Activated T-cell treated with anti-CD3 and anti-CD28 coated beads, Interleukin-2, amount 50 U/mL, for 24 hours (primary cell): Measurements from ENCODE around the gene QRICH2.
"Not testable (repeated sequence)": the region's sequence is repeated elsewhere in the genome, so short reads cannot be mapped to it uniquely, and the experiment has no call there.

Source experiments
- DNase-seq: peaks from one replicate; pipeline ENCODE4 v3.0.0-alpha.2; 2020
- H3K27ac Mint-ChIP-seq: 2 replicates; pipeline ENCODE4 v1.8.0; 2020; ENCODE audit warnings: mild to moderate bottlenecking, mixed read lengths
- H3K27me3 Mint-ChIP-seq: 2 replicates; pipeline ENCODE4 v1.8.0; 2020; ENCODE audit warnings: mixed read lengths
- H3K36me3 Mint-ChIP-seq: 2 replicates; pipeline ENCODE4 v1.8.0; 2020; ENCODE audit warnings: low read depth, mixed read lengths
- H3K4me1 Mint-ChIP-seq: 2 replicates; pipeline ENCODE4 v1.8.0; 2020; ENCODE audit warnings: low read depth, mixed read lengths
- H3K4me3 Mint-ChIP-seq: 2 replicates; pipeline ENCODE4 v1.8.0; 2020; ENCODE audit warnings: mild to moderate bottlenecking, moderate library complexity, mixed read lengths
- H3K9me3 Mint-ChIP-seq: 2 replicates; pipeline ENCODE4 v1.8.0; 2020; ENCODE audit warnings: mixed read lengths

QRICH2 gene, protein sequence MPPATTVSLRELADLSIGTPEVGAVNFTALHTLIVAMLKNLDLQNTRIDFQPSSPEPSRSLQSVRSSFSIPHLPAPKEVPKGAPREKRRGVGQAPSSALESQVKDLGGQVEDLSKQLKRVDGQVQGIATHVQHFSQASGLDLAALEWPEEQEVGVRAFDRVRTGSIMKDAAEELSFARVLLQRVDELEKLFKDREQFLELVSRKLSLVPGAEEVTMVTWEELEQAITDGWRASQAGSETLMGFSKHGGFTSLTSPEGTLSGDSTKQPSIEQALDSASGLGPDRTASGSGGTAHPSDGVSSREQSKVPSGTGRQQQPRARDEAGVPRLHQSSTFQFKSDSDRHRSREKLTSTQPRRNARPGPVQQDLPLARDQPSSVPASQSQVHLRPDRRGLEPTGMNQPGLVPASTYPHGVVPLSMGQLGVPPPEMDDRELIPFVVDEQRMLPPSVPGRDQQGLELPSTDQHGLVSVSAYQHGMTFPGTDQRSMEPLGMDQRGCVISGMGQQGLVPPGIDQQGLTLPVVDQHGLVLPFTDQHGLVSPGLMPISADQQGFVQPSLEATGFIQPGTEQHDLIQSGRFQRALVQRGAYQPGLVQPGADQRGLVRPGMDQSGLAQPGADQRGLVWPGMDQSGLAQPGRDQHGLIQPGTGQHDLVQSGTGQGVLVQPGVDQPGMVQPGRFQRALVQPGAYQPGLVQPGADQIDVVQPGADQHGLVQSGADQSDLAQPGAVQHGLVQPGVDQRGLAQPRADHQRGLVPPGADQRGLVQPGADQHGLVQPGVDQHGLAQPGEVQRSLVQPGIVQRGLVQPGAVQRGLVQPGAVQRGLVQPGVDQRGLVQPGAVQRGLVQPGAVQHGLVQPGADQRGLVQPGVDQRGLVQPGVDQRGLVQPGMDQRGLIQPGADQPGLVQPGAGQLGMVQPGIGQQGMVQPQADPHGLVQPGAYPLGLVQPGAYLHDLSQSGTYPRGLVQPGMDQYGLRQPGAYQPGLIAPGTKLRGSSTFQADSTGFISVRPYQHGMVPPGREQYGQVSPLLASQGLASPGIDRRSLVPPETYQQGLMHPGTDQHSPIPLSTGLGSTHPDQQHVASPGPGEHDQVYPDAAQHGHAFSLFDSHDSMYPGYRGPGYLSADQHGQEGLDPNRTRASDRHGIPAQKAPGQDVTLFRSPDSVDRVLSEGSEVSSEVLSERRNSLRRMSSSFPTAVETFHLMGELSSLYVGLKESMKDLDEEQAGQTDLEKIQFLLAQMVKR (N-terminal part only)

DNA sequence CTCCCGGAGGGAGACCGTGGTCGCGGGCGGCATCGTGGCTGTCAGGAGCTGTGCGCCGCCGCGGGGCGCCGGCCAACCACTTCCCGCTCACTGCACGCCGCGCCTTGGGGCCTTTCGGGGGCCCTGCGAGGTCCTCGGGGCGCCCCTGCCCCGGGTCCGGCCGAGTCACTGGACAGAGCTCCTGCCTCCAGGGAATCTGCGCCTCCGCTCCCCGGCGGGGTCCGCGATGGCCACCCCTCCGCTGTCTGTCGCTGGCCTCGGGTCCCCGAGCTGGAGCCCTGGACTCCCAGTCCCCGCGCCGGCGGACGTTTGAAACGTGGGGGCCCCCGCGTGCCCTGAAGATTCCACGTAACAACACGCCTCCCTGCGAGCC is at the start of gene QRICH2:
Gene QRICH2 (minus strand): TSS at position 311 of the 373 bp plus-strand sequence. CDS start 278 bp downstream, at position 33.
- Mint-ChIP-seq H3K9me3 (no peaks in the 10 kb centered on the region), H3K4me3 (no peak within 1 kb of the TSS), H3K27ac (no peak within 1 kb of the TSS), H3K27me3 (no peaks in the 10 kb centered on the region), H3K4me1 (peaks cover 1% of the 10 kb centered on the region), H3K36me3 (peaks cover 28% of the 10 kb centered on the region)
- no peak for DNase-seq

DNA sequence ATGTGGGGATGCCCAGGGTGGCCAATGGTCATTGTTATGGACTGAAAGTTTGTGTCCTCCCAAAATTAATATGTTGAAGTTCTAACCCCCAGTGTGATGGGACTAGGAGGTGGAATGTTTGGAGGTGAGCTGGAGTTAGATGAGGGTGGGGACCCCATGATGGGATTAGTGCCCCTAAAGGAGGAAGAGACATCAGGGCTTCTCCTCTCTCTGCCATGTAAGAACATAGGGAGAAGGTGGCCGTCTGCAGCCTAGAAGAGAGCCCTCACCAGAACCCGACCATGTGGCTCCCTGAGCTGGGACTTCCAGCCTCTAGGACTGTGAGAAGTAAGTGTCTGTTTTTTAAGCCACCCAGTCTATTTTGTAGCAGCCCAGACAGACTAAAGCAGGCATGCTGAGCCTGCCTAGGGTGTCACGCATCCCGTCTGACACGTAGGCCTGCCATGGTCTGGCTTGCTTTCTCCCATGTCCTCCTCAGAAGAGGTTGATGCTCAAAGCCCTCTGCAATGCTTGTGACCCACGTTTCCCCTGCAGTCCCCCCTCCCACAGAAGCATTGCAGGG is 49.6 kb upstream of the QRICH2 start:
- DNase-seq = no peak
- H3K27ac Mint-ChIP-seq = no peak overlapping the region
- H3K27me3 Mint-ChIP-seq = no peaks in the 10 kb centered on the region
- no peak overlapping the region for H3K4me3 Mint-ChIP-seq
- peaks cover 14% of the 10 kb centered on the region for H3K4me1 Mint-ChIP-seq
- H3K9me3 Mint-ChIP-seq = no peaks in the 10 kb centered on the region
- peaks cover 6% of the 10 kb centered on the region for H3K36me3 Mint-ChIP-seq

DNA sequence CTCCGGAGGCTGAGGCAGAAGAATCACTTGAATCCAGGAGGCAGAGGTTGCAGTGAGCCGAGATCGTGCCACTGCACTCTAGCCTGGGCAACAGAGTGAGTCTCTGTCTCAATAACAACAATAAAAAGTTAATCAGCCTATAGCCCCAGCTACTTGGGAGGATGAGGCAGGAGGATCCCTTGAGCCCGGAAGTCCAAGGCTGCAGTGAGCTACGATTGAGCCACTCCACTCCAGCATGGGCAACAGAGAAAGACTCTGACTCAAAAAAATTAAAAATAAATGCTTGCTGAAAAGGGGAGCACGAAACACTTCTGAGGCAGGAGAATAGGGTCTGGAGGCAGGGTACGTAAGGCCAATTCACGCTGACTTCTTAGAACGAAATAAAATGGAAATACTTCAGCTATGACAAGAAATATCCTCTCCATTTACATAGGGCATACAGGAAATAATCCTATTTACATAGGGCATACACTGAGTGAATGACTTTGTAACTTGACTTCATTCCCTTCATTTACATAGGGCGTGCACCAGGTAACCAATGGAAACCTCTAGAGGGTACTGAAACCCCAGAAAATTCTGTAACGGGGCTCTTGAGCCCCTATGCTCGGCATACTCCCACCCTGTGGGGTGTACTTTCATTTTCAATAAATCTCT is 48.9 kb upstream of the QRICH2 start:
- no peak overlapping the region for H3K4me3 Mint-ChIP-seq
- no peaks in the 10 kb centered on the region for H3K27me3 Mint-ChIP-seq
- DNase-seq = no peak
- peaks cover 18% of the 10 kb centered on the region for H3K4me1 Mint-ChIP-seq
- no peak overlapping the region for H3K27ac Mint-ChIP-seq
- H3K9me3 Mint-ChIP-seq = no peaks in the 10 kb centered on the region
- peaks cover 7% of the 10 kb centered on the region for H3K36me3 Mint-ChIP-seq

DNA sequence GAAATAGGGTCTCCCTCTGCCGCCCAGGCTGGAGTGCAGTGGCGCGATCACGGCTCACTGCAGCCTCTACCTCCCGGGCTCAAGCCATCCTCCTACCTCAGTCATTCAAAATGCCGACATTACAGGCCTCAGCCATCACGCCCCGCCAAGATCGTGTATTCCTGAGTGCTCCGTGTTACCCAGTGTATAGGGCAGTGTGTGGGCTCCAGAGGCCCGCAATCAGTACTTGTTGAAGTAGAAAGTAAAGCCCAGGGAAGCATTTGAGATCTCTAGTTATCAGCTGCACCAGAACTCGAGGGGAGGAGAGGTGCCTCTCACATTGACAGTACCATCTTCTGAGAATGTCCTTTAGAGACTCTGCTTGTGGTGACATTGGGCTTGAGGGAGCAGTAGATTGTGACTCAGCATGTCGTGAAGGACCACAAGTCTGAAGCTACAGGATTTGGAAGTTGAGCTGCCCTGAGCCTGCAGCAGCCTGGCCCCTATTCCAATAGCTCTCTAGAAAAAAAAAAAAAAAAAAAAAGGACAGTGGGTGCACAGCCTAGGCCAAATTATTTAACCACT is 46.8 kb upstream of the QRICH2 start:
- H3K4me3 Mint-ChIP-seq = peak overlapping the region; percentile 87
- H3K27ac Mint-ChIP-seq = peak overlapping the region; percentile 26
- H3K4me1 Mint-ChIP-seq = peaks cover 27% of the 10 kb centered on the region
- H3K36me3 Mint-ChIP-seq = peaks cover 9% of the 10 kb centered on the region
- DNase-seq = no peak
- no peaks in the 10 kb centered on the region for H3K9me3 Mint-ChIP-seq
- H3K27me3 Mint-ChIP-seq = no peaks in the 10 kb centered on the region

DNA sequence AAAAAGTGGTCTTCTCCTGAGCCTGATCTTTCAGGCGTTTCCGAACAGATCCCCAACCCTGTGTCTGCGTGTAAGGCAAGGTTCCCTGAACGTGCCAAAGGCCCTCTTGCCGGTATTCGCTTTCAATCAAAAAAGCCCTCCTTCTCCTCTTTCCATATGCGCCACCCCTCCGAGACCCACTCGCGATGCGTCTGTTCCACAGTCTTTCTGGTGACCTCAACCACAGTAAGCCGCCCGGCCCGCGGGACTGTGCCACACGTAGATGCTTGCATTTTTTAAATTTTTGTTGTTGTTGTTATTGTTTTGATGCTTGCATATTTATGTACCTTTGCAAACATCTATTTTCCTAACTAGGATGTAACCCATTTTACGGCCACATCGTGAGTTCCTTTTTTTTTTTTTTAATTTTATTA is 46.2 kb upstream of the QRICH2 start:
- Mint-ChIP-seq H3K36me3 (peaks cover 9% of the 10 kb centered on the region), H3K9me3 (no peaks in the 10 kb centered on the region), H3K27ac (peak overlapping the region; percentile 98), H3K27me3 (no peaks in the 10 kb centered on the region), H3K4me3 (peak overlapping the region; percentile 87), H3K4me1 (peaks cover 27% of the 10 kb centered on the region)
- DNase-seq = no peak

DNA sequence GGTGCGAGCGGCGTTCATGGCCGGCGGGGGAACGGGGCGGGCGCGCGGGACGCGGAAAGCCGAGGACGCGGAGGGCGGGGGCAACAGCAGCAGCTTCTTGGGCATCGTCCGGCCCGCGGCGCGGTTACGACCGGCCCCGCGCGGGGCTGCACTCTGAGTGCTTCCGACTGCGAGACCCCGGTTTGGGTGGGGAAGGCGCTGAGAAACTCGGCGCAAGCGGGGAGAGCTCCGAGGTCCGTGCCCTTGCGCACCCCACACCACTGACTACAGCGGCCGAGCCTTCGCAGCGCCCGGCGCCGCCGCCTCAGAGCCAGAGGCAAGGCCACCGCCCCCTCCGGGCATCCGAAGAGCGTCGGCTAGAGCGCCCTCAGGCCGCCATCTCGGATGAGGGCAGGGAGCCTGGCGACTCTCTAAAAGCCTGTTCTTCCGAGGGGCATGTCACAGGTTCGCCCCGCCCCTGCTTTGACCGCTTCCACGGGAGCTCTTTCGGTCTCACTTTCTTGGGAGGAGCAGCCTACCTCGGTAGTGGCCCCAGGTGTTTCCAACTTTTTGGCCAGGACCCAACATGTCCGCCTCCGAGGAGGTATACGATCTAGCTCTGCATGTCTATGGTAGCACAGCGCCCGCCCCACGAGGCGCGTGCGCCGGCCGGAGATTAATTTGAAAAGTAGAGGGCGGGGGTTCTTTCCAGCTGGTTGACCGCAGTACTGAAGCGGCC is 45.7 kb upstream of the QRICH2 start, which contains the start of gene PRPSAP1:
Gene PRPSAP1 (minus strand): TSS at position 318 of the 718 bp plus-strand sequence. CDS start 213 bp downstream, at position 105.
- Mint-ChIP-seq H3K9me3 (no peaks in the 10 kb centered on the region), H3K27me3 (no peaks in the 10 kb centered on the region), H3K4me1 (peaks cover 27% of the 10 kb centered on the region), H3K4me3 (peak within 1 kb of the TSS; percentile 87), H3K36me3 (peaks cover 9% of the 10 kb centered on the region), H3K27ac (peak within 1 kb of the TSS; percentile 98)
- DNase-seq = peak; percentile 91

DNA sequence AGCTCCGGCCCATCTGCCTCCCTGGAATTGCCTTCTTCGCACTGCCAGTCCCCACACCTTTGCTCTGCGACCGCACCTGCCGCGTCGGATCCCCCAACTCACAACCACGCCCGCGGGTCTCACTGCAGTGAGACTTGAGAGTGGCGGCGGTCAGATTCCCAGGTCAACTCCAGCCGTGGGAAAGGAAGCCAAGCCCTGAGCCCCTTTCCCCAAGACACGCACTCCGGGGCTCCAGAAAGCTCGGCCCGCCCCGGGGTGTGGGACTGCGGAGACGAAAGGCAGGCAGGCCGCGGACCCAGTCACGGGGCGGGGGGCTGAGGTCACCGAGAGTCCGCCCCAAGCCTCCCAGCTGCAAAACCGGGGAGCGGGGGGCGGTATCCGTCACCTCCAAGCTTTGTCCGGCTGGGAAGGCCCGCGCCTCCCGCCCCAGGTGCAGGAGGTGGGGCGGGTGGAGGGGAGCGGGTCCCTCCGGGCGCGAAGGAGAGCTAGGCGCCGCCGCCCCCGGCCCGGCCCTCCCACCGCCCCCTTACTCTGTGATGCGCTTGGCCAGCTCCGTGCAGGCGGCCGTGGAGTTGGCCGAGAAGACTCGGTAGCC is 45.0 kb upstream of the QRICH2 start:
- peaks cover 27% of the 10 kb centered on the region for H3K4me1 Mint-ChIP-seq
- H3K36me3 Mint-ChIP-seq = peaks cover 13% of the 10 kb centered on the region
- peak overlapping the region; percentile 98 for H3K27ac Mint-ChIP-seq
- no peak for DNase-seq
- H3K9me3 Mint-ChIP-seq = no peaks in the 10 kb centered on the region
- no peaks in the 10 kb centered on the region for H3K27me3 Mint-ChIP-seq
- H3K4me3 Mint-ChIP-seq = peak overlapping the region; percentile 87

DNA sequence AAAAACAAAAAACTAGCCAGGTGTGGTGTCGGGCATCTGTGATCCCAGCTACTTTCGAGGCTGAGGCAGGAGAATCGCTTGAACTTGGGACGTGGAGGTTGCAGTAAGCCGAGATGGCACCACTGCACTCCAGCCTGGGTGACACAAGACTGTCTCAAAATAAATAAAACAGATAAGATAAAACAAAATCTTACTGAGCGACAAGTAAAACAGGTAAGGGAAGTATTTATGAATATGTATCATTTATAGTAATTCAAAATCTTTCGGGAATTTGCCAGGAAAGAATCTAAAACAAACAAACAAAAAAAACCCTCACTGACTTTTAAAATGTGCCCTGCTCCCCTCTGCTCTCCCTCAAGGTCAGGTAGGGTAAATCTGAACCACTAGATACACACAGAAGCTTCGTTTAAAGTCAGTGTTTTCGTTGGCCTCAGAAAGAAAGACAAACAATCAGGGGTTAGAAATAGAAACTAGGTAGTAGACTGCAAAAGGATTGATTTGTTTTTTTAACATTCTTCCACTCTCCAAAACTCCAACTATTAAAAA is 43.5 kb upstream of the QRICH2 start:
- H3K27ac Mint-ChIP-seq = no peak overlapping the region

DNA sequence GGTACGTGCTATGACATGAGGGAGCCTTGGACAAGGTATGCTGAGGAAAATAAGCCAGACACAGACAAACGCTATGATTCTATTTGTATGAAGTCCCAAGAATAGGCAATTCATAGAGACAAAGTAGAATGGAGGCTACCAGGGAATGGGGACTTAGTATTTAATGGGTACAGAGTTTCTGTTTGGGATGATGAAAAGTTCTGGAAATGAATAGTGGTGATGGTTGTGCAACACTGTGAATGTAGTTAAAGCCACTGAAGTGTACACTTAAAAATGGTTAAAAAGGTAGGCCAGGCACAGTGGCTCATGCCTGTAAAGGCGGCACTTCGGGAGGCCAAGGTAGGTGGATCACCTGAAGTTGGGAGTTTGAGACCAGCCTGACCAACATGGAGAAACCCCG is 42.4 kb upstream of the QRICH2 start:
- DNase-seq = no peak
- Mint-ChIP-seq H3K9me3 (no peaks in the 10 kb centered on the region), H3K27me3 (no peaks in the 10 kb centered on the region), H3K36me3 (peaks cover 35% of the 10 kb centered on the region), H3K4me3 (no peak overlapping the region), H3K4me1 (peaks cover 27% of the 10 kb centered on the region), H3K27ac (no peak overlapping the region)

More for the DNA sequence above, 43.5 kb upstream of the QRICH2 start:
- no peak for DNase-seq
- Mint-ChIP-seq H3K4me3 (peak overlapping the region; percentile 87), H3K9me3 (no peaks in the 10 kb centered on the region), H3K27me3 (no peaks in the 10 kb centered on the region), H3K36me3 (peaks cover 25% of the 10 kb centered on the region), H3K4me1 (peaks cover 27% of the 10 kb centered on the region)

DNA sequence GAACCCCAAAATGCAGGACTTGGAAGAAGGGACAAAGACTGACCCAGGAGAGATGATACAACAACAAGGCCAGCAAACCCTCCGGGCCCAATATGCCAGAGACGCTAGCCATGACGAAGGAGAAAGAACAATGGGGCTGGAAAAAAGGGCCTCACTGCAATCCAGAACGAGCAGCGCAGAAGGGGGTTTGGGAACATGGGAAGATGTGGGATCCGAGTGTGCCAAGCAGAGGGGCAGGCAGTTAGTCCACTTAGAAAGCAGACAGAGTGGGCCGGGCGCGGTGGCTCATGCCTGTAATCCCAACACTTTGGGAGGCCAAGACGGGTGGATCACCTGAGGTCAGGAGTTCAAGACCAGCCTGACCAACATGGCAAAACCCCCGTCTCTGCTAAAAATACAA is 38.9 kb upstream of the QRICH2 start:
- not testable (repeated sequence) for H3K9me3 Mint-ChIP-seq, H3K27me3 Mint-ChIP-seq, H3K4me3 Mint-ChIP-seq, H3K4me1 Mint-ChIP-seq, DNase-seq, H3K27ac Mint-ChIP-seq
- peaks cover 53% of the 10 kb centered on the region for H3K36me3 Mint-ChIP-seq

DNA sequence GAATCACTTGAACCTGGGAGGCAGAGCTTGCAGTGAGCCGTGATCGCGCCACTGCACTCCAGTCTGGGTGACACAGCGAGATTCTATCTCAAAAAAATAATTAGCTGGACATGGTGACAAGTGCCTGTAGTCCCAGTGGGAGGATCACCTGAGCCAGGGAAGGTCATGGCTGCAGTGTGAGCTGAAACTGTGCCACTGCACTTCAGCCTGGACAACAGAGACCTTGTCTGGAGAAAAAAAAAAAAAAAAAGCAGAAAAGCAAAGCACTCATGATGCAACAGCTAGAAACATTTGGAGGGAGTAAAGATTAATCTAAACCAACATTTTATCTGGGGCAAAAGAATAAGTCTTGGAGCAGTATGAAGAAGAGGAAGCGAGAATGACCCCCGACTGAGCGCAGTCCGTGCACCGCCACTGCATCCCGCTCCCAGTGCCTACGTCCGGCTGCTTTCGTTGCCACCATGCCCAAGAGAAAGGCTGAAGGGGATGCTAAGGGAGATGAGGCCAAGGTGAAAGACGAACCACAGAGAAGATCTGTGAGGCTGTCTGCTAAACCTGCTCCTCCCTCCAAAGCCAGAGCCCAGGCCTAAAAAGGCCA is 37.4 kb upstream of the QRICH2 start:
- Mint-ChIP-seq H3K4me3 (no peak overlapping the region), H3K36me3 (peaks cover 64% of the 10 kb centered on the region)

DNA sequence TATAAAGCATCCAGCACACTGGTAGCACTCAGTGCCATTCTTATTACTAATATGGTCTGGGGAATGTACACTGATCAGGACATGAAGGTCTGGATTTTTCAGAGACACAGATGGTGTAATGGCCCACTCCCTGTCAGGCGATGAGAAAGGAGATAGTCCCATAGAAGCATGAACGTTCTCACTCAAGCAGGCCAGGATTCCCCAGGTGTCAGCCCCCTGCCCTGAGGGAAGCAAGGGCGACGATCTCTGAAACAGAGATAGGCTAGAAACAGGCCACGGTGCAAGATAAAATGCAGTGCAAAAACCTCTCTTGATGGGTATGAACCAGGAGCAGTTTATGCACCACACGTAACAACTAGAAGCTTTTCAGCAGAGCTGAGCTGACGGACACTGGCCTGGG is 35.0 kb upstream of the QRICH2 start:
- peaks cover 68% of the 10 kb centered on the region for H3K36me3 Mint-ChIP-seq
- no peak for DNase-seq
- H3K27me3 Mint-ChIP-seq = no peaks in the 10 kb centered on the region
- H3K4me1 Mint-ChIP-seq = no peaks in the 10 kb centered on the region
- no peak overlapping the region for H3K27ac Mint-ChIP-seq
- H3K4me3 Mint-ChIP-seq = no peak overlapping the region
- H3K9me3 Mint-ChIP-seq = no peaks in the 10 kb centered on the region

More for the DNA sequence above, 37.4 kb upstream of the QRICH2 start:
- no peak for DNase-seq
- no peak overlapping the region for H3K27ac Mint-ChIP-seq
- no peaks in the 10 kb centered on the region for H3K9me3 Mint-ChIP-seq
- no peaks in the 10 kb centered on the region for H3K27me3 Mint-ChIP-seq
- H3K4me1 Mint-ChIP-seq = peaks cover 2% of the 10 kb centered on the region
